ENCODE measurements around the gene NTSR1.

GRCh38 chr20:62722627-62723026 is 14.0 kb downstream of the NTSR1 start:
- no peak for TF ChIP-seq CTCF (IDR thresholded peaks at IDR 0.05)
- no peak for TF ChIP-seq POLR2A (IDR thresholded peaks at IDR 0.05)

All from right lobe of liver (tissue), 4 donors.